SK-N-SH (cell line): ENCODE data around the gene SRSF1. TPM values are rescaled to one million over a fixed set of nuclear protein-coding genes. Genes with fewer than 3 reads are reported as not detected.

Source experiments
- CTCF ChIA-PET: fragments of 300-600, 350-600 bp; formaldehyde crosslinking; extraction: SDS; loops from one replicate; lab custom pipeline; 2021; lab: Yijun Ruan, JAX
- POLR2A ChIA-PET: fragments of 350-600 bp; sonication (Branson Sonifier 250); formaldehyde crosslinking; extraction: SDS; loops from one replicate; lab custom pipeline; 2020; ENCODE audit warnings: antibody characterized with exemption, inconsistent platforms; lab: Yijun Ruan, JAX
- DNase-seq: peaks from one replicate; pipeline ENCODE4 v3.0.0; 2012
- H2AFZ ChIP-seq: fragments of 200-600 bp; sonication (generic); 2 replicates; pipeline ENCODE4 v1.8.1; 2016; ENCODE audit warnings: antibody characterized with exemption, mild to moderate bottlenecking, low read depth
- H3F3A ChIP-seq: fragments of 200-600 bp; sonication (generic); replicated peaks from 2 replicates; pipeline ENCODE3; 2016; ENCODE audit warnings: antibody characterized with exemption, mild to moderate bottlenecking; ENCODE audit not compliant: insufficient read depth
- H3K27ac ChIP-seq, 2 experiments: fragments of 200-500 bp in 1 of 2; fragments of 200-600 bp in 1 of 2; sonication (Bioruptor generic) in 1 of 2; sonication (generic), shearing (Covaris generic) in 1 of 2; 2 replicates each; pipeline versions ENCODE4 v1.5.1 to v1.6.1; 2014 to 2016; ENCODE audit warnings: low read depth in 2 of 2, inconsistent platforms in 1 of 2, low read length in 1 of 2, mild to moderate bottlenecking in 1 of 2, mixed read lengths in 1 of 2
- H3K27me3 ChIP-seq: fragments of 200-600 bp; sonication (generic), shearing (Covaris generic); 2 replicates; pipeline ENCODE4 v1.6.1; 2016; ENCODE audit warnings: mixed run types; ENCODE audit not compliant: insufficient read depth
- H3K36me3 ChIP-seq, 2 experiments: fragments of 200-500 bp in 1 of 2; fragments of 200-600 bp in 1 of 2; sonication (Bioruptor generic) in 1 of 2; sonication (generic) in 1 of 2; replicated peaks in 1 of 2; 2 replicates each; pipeline versions ENCODE3 to v1.5.1; 2014 to 2016; ENCODE audit warnings: low read length in 1 of 2, mild to moderate bottlenecking in 1 of 2; ENCODE audit not compliant: insufficient read depth in 2 of 2, control insufficient read depth in 1 of 2
- H3K4me1 ChIP-seq, 2 experiments: fragments of 200-500 bp in 1 of 2; fragments of 200-600 bp in 1 of 2; sonication (Bioruptor generic) in 1 of 2; sonication (generic), shearing (Covaris generic) in 1 of 2; 2 replicates each; pipeline versions ENCODE4 v1.5.1 to v1.6.1; 2014 to 2016; ENCODE audit warnings: low read depth in 1 of 2, low read length in 1 of 2, mixed run types in 1 of 2; ENCODE audit not compliant: insufficient read depth in 2 of 2, control insufficient read depth in 1 of 2
- H3K4me2 ChIP-seq: fragments of 200-600 bp; sonication (generic), shearing (Covaris generic); 2 replicates; pipeline ENCODE4 v1.6.1; 2017; ENCODE audit warnings: mixed run types
- H3K4me3 ChIP-seq, 2 experiments: fragments of 200-500 bp in 1 of 2; fragments of 200-600 bp in 1 of 2; sonication (Bioruptor generic) in 1 of 2; sonication (generic), shearing (Covaris generic) in 1 of 2; 2 replicates each; pipeline versions ENCODE4 v1.5.1 to v1.8.1; 2014 to 2016; ENCODE audit warnings: low read depth in 2 of 2, inconsistent platforms in 1 of 2, low read length in 1 of 2, mild to moderate bottlenecking in 1 of 2, mixed read lengths in 1 of 2, moderate library complexity in 1 of 2
- H3K79me2 ChIP-seq: fragments of 200-600 bp; sonication (generic); 2 replicates; pipeline ENCODE4 v1.8.1; 2017; ENCODE audit warnings: mild to moderate bottlenecking; ENCODE audit not compliant: insufficient read depth
- H3K9ac ChIP-seq: fragments of 200-600 bp; sonication (generic); 2 replicates; pipeline ENCODE4 v1.6.1; 2017; ENCODE audit warnings: mixed run types
- H3K9me2 ChIP-seq: fragments of 200-600 bp; sonication (generic); 2 replicates; pipeline ENCODE4 v1.6.1; 2017; ENCODE audit warnings: mixed run types
- H3K9me3 ChIP-seq: fragments of 200-600 bp; sonication (generic); 2 replicates; pipeline ENCODE4 v1.6.1; 2017; ENCODE audit warnings: mixed run types, mild to moderate bottlenecking, moderate library complexity
- H4K20me1 ChIP-seq: fragments of 200-600 bp; sonication (generic); 2 replicates; pipeline ENCODE4 v1.6.1; 2017; ENCODE audit warnings: mild to moderate bottlenecking, mixed run types; ENCODE audit not compliant: insufficient read depth
- CHD2 ChIP-seq: fragments of 150-350 bp; IDR thresholded peaks from 2 replicates; pipeline ENCODE4 v1.6.1; 2018; ENCODE audit warnings: low read length; ENCODE audit not compliant: partially characterized antibody
- GABPA ChIP-seq: IDR thresholded peaks from 2 replicates; pipeline ENCODE4 v1.4.0; 2012; ENCODE audit warnings: low read depth, mild to moderate bottlenecking
- GATA2 ChIP-seq: sonication (generic); formaldehyde crosslinking; IDR thresholded peaks from 2 replicates; pipeline ENCODE4 v1.5.0; 2020; ENCODE audit warnings: mild to moderate bottlenecking, missing genetic modification reagents
- POLR2AphosphoS5 ChIP-seq: IDR thresholded peaks from 2 replicates; pipeline ENCODE4 v1.6.1; 2012; ENCODE audit warnings: low read depth, low read length
- RFX5 ChIP-seq: IDR thresholded peaks from 2 replicates; pipeline ENCODE4 v1.6.1; 2012; ENCODE audit warnings: mild to moderate bottlenecking, improper control_type of control experiment, low read length
- RXRA ChIP-seq: IDR thresholded peaks from 2 replicates; pipeline ENCODE4 v1.4.0; 2012; ENCODE audit warnings: low read depth, mild to moderate bottlenecking, borderline replicate concordance
- TAF1 ChIP-seq: IDR thresholded peaks from 2 replicates; pipeline ENCODE4 v1.6.1; 2012; ENCODE audit warnings: low read depth, mild to moderate bottlenecking, low read length, moderate library complexity, borderline replicate concordance
- USF1 ChIP-seq: IDR thresholded peaks from 2 replicates; pipeline ENCODE4 v1.4.0; 2012; ENCODE audit warnings: low read depth, borderline replicate concordance
- ZBTB33 ChIP-seq: IDR thresholded peaks from 2 replicates; pipeline ENCODE4 v1.4.0; 2012; ENCODE audit warnings: low read depth, borderline replicate concordance
- WGBS: methylation state at CpG from one replicate; pipeline ENCODE4 v1.1.6; 2017; ENCODE audit warnings: low lambda C conversion rate; 5-methylcytosine and 5-hydroxymethylcytosine counted together
- polyA plus RNA-seq, 3 experiments: library from polyadenylated mRNA; depleted of rRNA; stranded (reverse); fragments of >200 nt; gene quantifications; 2 replicates each; pipeline ENCODE4 v1.2.3, GENCODE V29; 2012
- TF ChIP-seq, protein P1 (sequence below): IDR thresholded peaks from 2 replicates; pipeline ENCODE4 v1.4.0; 2012; ENCODE audit warnings: low read depth
- TF ChIP-seq, protein P2 (sequence below): fragments of 150-350 bp; IDR thresholded peaks from 2 replicates; pipeline ENCODE4 v1.6.1; 2017; ENCODE audit warnings: antibody characterized with exemption, low read length, low read depth, borderline replicate concordance
- TF ChIP-seq, protein P3 (sequence below): IDR thresholded peaks from 2 replicates; pipeline ENCODE4 v1.6.1; 2012; ENCODE audit warnings: mild to moderate bottlenecking, low read depth, low read length, moderate library complexity

SRSF1 gene
- polyA plus RNA-seq, 1 of the 3 experiments (the other 2 are of a cell fraction), result 248 TPM

DNA sequence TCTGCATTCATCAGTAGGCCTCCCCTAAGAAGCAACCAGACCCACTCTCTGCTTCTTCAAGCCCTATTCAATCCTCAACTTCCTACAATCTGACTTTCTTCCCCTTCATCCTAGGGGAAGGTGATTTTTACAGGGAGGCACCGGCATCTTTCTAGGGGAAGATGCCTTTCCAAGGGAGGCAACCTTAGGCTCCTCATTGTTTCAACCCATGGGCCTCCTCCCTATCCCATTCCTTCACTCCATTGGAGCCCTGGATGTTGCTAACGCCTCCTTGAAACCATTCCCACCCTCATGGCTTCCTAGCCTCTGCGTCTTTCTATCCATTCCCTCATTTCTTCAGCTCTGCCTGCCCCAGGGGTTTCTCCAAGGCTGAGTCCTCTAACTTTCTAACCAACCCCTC is 49.2 kb downstream of the SRSF1 start:
- peaks cover 27% of the 10 kb centered on the region for H3K79me2 ChIP-seq
- WGBS, result 100% methylated on average over 3 of the region's 3 CpGs

More for the DNA sequence above, 49.2 kb downstream of the SRSF1 start:
- peaks cover under 1% of the 10 kb centered on the region for H3F3A ChIP-seq
- no peak overlapping the region for H3K4me2 ChIP-seq
- H3K27me3 ChIP-seq, result no peaks in the 10 kb centered on the region
- H3K4me1 ChIP-seq, result peaks cover 19 to 20% of the 10 kb centered on the region in 2 experiments; a peak in 3 of 4 replicates
- H4K20me1 ChIP-seq, result no peaks in the 10 kb centered on the region
- H3K27ac ChIP-seq, result no peak overlapping the region
- ChIA-PET POLR2A (no interaction called here), CTCF (interaction anchor here (1.2 kb wide), 1 partner anchor 22 kb away, joined by 3 read pairs; no protein-coding TSS in a partner anchor)
- DNase-seq, result no peak
- no peaks in the 10 kb centered on the region for H3K9me3 ChIP-seq
- H2AFZ ChIP-seq, result no peak overlapping the region
- H3K4me3 ChIP-seq, result no peak overlapping the region
- TF ChIP-seq CHD2 (no peak), RFX5 (no peak), RXRA (no peak), GABPA (no peak), TAF1 (no peak), POLR2AphosphoS5 (no peak), USF1 (no peak), ZBTB33 (no peak), GATA2 (no peak)
- TF ChIP-seq, protein P1, sequence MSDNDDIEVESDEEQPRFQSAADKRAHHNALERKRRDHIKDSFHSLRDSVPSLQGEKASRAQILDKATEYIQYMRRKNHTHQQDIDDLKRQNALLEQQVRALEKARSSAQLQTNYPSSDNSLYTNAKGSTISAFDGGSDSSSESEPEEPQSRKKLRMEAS, result no peak
- TF ChIP-seq, protein P2, sequence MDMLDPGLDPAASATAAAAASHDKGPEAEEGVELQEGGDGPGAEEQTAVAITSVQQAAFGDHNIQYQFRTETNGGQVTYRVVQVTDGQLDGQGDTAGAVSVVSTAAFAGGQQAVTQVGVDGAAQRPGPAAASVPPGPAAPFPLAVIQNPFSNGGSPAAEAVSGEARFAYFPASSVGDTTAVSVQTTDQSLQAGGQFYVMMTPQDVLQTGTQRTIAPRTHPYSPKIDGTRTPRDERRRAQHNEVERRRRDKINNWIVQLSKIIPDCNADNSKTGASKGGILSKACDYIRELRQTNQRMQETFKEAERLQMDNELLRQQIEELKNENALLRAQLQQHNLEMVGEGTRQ, result no peak
- TF ChIP-seq, protein P3, sequence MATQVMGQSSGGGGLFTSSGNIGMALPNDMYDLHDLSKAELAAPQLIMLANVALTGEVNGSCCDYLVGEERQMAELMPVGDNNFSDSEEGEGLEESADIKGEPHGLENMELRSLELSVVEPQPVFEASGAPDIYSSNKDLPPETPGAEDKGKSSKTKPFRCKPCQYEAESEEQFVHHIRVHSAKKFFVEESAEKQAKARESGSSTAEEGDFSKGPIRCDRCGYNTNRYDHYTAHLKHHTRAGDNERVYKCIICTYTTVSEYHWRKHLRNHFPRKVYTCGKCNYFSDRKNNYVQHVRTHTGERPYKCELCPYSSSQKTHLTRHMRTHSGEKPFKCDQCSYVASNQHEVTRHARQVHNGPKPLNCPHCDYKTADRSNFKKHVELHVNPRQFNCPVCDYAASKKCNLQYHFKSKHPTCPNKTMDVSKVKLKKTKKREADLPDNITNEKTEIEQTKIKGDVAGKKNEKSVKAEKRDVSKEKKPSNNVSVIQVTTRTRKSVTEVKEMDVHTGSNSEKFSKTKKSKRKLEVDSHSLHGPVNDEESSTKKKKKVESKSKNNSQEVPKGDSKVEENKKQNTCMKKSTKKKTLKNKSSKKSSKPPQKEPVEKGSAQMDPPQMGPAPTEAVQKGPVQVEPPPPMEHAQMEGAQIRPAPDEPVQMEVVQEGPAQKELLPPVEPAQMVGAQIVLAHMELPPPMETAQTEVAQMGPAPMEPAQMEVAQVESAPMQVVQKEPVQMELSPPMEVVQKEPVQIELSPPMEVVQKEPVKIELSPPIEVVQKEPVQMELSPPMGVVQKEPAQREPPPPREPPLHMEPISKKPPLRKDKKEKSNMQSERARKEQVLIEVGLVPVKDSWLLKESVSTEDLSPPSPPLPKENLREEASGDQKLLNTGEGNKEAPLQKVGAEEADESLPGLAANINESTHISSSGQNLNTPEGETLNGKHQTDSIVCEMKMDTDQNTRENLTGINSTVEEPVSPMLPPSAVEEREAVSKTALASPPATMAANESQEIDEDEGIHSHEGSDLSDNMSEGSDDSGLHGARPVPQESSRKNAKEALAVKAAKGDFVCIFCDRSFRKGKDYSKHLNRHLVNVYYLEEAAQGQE, result no peak
- TF ChIP-seq, all 33 proteins: peak for 0
- Histone ChIP-seq H3K9me2 (no peaks in the 10 kb centered on the region), H3K36me3 (no peaks in the 10 kb centered on the region), H3K9ac (no peak overlapping the region)
